HG03460 (cell line): Measurements from ENCODE around the gene LRRC8E.
"Not testable (repeated sequence)": the region's sequence is repeated elsewhere in the genome, so short reads cannot be mapped to it uniquely, and the experiment has no call there.

Experiments used
- ATAC-seq: cut with Tn5 transposase; IDR thresholded peaks from one replicate; pipeline ENCODE4 v1.9.1; 2021; ENCODE audit not compliant: unreplicated experiment

LRRC8E gene

DNA sequence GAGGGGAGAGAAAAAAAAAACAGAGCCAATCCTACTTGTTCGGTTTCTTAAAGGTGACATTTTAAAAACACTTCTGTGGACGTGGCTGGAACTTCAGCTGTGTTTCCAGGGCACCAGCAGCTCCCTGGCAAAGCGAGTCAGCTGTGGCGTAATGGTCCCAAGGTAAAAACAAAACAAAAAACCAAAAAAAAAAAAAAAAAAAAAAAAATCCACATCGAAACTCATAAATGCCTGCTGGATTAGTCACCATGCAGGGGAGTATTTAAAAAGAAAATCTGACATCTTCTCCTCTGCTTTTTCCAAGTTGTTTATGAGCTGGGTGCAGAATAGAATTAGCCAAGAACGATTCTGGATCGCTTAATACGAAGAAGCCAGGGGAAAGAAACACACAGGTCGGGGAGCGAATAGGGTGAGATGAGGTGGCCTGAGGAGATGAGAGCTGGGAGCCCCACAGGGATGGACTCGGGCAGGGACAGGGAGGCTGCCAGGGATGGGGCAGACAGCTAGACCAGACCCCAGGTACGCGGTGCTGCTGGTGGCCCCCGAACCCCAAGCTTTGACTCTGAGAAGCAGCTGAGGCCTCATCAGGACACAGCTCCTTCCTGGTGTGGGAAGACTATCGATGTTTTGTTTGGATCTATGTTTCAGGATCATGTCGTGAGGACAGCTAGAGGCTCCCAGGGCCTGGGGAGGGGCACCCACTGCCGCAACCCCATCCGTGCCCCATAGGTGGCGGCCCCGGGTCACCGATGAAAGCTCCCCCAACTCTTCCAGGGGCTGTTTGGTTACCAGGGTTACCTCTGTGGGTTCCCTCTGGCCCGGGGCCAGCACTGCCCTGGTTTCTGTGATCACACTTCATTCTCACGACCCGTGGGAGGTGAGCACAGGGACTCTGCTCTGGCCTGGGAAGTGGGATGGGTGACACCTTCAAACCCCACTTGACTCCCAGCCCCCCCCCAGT lies 40.7 kb downstream of the LRRC8E start:
- ATAC-seq: no peak

- not testable (repeated sequence) for ATAC-seq
These were observed 41.7 kb downstream of the LRRC8E start for GRCh38 chr19:7930030-7930429.

- no peak for ATAC-seq
These were observed 42.5 kb downstream of the LRRC8E start for GRCh38 chr19:7930765-7931164.

GRCh38 chr19:7931221-7932061 lies 43.1 kb downstream of the LRRC8E start:
- no peak for ATAC-seq

GRCh38 chr19:7932276-7932929 lies 44.1 kb downstream of the LRRC8E start:
- no peak for ATAC-seq

- ATAC-seq: no peak
These were observed 44.6 kb downstream of the LRRC8E start for GRCh38 chr19:7932930-7933300.

GRCh38 chr19:7933411-7933810 lies 45.1 kb downstream of the LRRC8E start:
- ATAC-seq: no peak

- ATAC-seq: no peak
These were observed 45.8 kb downstream of the LRRC8E start for GRCh38 chr19:7933828-7934725.

DNA sequence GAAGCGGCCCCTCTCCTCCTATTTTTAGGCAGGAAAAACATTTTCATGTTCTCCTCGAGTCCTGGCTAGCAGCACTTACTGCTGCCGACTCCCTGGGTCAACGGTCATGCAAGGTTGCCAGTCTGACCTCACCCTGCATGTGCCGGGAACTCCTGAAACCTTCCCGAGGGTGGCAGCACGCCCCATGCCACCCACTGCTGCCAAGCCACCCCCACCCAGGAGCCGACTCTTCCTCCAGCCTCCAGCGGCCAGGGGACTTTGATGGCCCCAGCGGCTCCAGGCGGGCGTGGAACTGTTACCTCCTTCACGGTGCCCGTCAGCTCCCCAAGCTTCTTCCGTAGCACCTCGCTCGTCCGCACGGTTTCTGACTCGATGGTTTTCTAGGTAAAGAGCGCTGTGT lies 46.5 kb downstream of the LRRC8E start:
- ATAC-seq: no peak

DNA sequence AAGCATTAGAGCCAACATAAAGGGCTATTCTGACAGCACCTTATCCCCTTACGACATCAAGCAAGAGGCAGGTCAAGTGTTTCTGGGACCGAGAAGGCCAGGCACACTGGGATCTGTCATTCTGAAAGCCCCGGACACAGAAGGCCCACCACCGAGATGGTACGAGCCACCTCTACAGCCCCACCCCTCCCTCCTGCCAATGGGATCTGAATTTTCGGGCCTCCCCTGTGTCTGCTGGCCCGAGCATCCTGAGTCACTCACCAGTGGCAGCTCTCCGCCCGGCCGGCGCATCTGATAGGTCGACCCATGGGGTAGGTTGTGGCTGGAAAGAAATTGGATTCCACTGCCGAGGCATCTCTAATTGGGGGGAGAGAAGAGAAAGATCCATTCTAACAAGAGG lies 52.5 kb downstream of the LRRC8E start:
- no peak for ATAC-seq

DNA sequence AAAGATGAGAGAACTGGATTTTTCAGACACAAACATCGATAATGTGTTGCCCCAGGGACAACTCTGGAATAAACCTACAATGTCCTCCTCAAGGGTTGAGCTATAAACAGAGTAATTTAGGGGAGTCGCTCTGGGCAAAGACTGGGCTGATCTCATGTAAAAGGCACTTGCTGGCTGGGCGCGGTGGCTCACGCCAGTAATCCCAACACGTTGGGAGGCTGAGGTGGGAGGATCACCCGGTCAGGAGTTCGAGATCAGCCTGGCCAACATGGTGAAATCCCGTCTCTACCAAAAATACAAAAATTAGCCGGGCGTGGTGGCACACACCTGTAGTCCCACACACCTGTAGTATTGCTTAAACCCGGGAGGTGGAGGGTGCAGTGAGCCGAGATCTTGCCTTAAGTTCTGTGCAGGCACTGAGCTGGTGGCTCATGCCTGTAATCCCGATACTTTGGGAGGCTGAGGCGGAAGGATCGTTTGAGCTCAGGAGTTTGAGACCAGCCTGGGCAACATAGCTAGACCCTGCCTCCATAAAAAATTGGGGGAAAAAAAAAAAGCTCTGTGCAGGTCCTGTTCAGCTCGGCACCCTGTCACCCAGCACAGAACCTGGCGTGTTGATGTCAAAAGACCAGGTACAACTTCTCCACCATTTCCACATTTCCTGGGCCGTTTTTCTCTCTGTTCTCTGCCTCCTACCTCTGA lies 53.7 kb downstream of the LRRC8E start:
- ATAC-seq: no peak

- ATAC-seq: no peak
These were observed 54.7 kb downstream of the LRRC8E start for GRCh38 chr19:7942981-7943443.

DNA sequence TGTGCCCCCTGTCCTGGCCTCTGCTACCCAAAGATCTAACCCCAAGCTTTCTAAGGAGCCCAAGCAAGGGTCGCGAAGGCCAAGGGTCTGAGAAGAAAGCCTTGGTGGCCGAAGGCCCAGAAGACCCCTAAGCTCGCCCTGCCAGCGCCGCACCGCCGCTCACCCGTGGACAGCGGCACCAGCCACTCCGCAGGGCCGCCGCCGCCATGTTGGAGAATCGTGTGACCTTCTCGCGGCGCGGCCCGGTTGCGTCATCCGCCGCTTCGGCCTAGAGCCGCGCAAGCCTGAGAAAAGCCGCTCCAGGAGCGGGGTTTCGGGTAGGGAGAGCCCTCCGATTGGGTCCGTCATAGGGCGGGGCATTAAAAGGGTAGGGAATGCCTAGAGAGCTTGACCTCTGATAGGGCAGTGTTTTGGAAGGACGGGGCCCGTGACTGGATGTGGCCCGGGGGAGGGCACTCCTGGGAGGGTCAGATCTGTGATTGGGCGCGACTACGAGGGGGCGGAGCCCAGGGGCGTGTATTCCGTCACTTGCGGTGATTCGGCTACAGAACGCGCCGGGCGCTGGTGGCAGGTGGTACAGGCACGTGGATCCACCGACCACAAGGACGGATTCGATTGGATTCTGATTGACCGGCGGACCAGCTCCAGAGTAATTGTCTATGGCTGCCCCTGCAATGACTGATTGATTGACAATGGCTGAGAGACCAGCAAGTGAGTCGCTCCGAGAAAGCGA lies 55.3 kb downstream of the LRRC8E start, which contains the start of gene TIMM44:
Gene TIMM44 (minus strand): TSS at position 223 of the 733 bp plus-strand sequence. CDS start 15 bp downstream, at position 208.
- ATAC-seq: peak; percentile 95

DNA sequence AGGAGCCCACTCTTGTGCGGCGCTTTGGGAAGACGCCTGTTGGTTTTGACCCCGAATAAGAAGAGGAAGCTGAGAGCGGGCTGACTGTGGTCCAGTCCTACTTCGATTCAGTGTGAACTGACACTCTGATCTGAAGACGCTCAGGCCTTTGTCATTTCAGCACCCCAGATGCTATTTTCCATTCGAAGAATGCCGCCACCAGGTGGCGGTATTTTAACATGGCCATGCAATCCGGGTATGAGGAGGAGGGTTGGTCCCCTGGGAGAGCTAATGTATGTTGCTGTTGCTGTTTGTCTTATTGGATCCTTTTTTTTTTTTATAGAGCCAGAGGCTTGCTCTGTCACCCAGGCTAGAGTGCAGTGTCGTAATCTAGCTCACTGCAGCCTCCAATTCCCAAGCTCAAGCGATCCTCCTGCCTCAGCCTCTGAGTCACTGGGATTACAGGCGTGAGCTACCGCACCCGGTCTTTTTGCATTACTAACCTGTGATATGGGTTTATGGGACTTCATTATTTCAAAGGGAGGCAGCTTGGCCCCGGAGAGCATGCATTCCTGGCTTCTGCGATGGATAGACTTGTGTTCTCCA lies 56.0 kb downstream of the LRRC8E start:
- ATAC-seq: peak; percentile 21

DNA sequence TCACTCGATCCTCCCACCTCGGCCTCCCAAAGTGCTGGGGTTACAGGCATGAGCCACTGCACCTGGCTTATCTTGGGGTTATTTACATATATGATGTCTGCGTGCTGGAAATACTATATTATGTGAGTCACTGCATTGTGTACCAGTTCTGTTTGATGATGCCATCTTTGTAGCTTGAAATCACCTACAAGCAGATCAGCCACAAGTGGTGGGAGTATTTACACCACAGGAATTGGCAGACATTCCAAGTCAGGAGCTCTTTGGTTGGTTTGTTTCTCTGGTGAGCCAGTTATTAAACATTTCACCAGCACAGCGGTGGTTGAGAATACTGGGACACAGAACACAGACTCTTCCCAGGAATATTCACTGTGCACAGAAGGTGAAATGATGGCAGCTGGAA lies 59.6 kb downstream of the LRRC8E start:
- ATAC-seq: no peak
